NCI-H2196 (cell line): ENCODE data around the gene MGST3.
"Not testable (repeated sequence)": the region's sequence is repeated elsewhere in the genome, so short reads cannot be mapped to it uniquely, and the experiment has no call there.

ENCODE experiments used
- DNase-seq: peaks from one replicate; lab custom pipeline; 2025; ENCODE audit not compliant: unreplicated experiment; lab: John Stamatoyannopoulos, UW

The MGST3 gene

GRCh38 chr1:165697491-165697880 lies 66.5 kb downstream of the MGST3 start:
- DNase-seq, result no peak

GRCh38 chr1:165697881-165698760 lies 67.1 kb downstream of the MGST3 start, which contains the start of gene ALDH9A1:
ALDH9A1 (minus strand) TSS chr1:165698562; CDS start chr1:165698558, 4 bp downstream.
- peak; percentile 77 for DNase-seq

GRCh38 chr1:165698761-165699052 lies 67.7 kb downstream of the MGST3 start:
- no peak for DNase-seq

GRCh38 chr1:165699577-165699976 lies 68.5 kb downstream of the MGST3 start:
- no peak for DNase-seq

- DNase-seq, result not testable (repeated sequence)
These were observed 70.9 kb downstream of the MGST3 start for GRCh38 chr1:165701922-165702321.

- no peak for DNase-seq
These were observed 72.6 kb downstream of the MGST3 start for GRCh38 chr1:165703648-165704047.
